Parathyroid adenoma (tissue), 2 donors: ENCODE results near the gene GRM7.

ENCODE experiments used
- H2AFZ ChIP-seq: fragments of 300-600 bp; sonication (generic); one replicate; pipeline ENCODE4 v1.7.0; 2017; ENCODE audit warnings: antibody characterized with exemption, mild to moderate bottlenecking
- H3K27ac ChIP-seq: fragments of 300-600 bp; sonication (generic); one replicate; pipeline ENCODE4 v1.7.0; 2017
- H3K27me3 ChIP-seq: fragments of 300-600 bp; sonication (generic); one replicate; pipeline ENCODE4 v1.7.0; 2017; ENCODE audit warnings: low read length; ENCODE audit not compliant: control insufficient read depth, insufficient read depth
- H3K36me3 ChIP-seq: fragments of 300-600 bp; sonication (generic); one replicate; pipeline ENCODE4 v1.7.0; 2017; ENCODE audit warnings: low read length; ENCODE audit not compliant: control insufficient read depth, insufficient read depth
- H3K4me1 ChIP-seq: fragments of 300-600 bp; sonication (generic); one replicate; pipeline ENCODE4 v1.7.0; 2017; ENCODE audit warnings: control low read depth
- H3K4me2 ChIP-seq: fragments of 300-600 bp; sonication (generic); one replicate; pipeline ENCODE4 v1.7.0; 2017; ENCODE audit warnings: low read length
- H3K4me3 ChIP-seq: fragments of 300-600 bp; sonication (generic); one replicate; pipeline ENCODE4 v1.7.0; 2017; ENCODE audit warnings: low read depth, low read length
- H3K79me2 ChIP-seq: fragments of 300-600 bp; sonication (generic); one replicate; pipeline ENCODE4 v1.7.0; 2017; ENCODE audit warnings: control low read depth
- H3K9ac ChIP-seq: fragments of 300-600 bp; sonication (generic); one replicate; pipeline ENCODE4 v1.7.0; 2017; ENCODE audit warnings: mild to moderate bottlenecking
- H3K9me3 ChIP-seq: fragments of 300-600 bp; sonication (generic); one replicate; pipeline ENCODE4 v1.7.0; 2017; ENCODE audit warnings: low read length; ENCODE audit not compliant: control insufficient read depth
- CTCF ChIP-seq: fragments of 300-600 bp; sonication (generic); IDR thresholded peaks from one replicate; pipeline ENCODE4 v1.7.0; 2017; ENCODE audit warnings: antibody characterized with exemption, mild to moderate bottlenecking
- donor health status: primary hyperparathyroidism.

The GRM7 gene

GRCh38 chr3:7254251-7254650 is 393.3 kb downstream of the GRM7 start:
- H3K79me2 ChIP-seq, result no peaks in the 10 kb centered on the region
- H3K9me3 ChIP-seq, result no peaks in the 10 kb centered on the region
- TF ChIP-seq CTCF, result no peak
- H3K27me3 ChIP-seq, result no peaks in the 10 kb centered on the region
- no peak overlapping the region for H3K4me2 ChIP-seq
- no peak overlapping the region for H3K27ac ChIP-seq
- H2AFZ ChIP-seq, result no peak overlapping the region
- no peaks in the 10 kb centered on the region for H3K36me3 ChIP-seq
- no peak overlapping the region for H3K9ac ChIP-seq
- no peaks in the 10 kb centered on the region for H3K4me1 ChIP-seq
- no peak overlapping the region for H3K4me3 ChIP-seq

GRCh38 chr3:7260975-7261374 is 400.1 kb downstream of the GRM7 start:
- no peak overlapping the region for H3K4me3 ChIP-seq
- no peak for TF ChIP-seq CTCF
- no peak overlapping the region for H3K9ac ChIP-seq
- H2AFZ ChIP-seq, result no peak overlapping the region
- H3K9me3 ChIP-seq, result no peaks in the 10 kb centered on the region
- no peaks in the 10 kb centered on the region for H3K36me3 ChIP-seq
- H3K27ac ChIP-seq, result no peak overlapping the region
- no peaks in the 10 kb centered on the region for H3K4me1 ChIP-seq
- no peaks in the 10 kb centered on the region for H3K79me2 ChIP-seq
- no peaks in the 10 kb centered on the region for H3K27me3 ChIP-seq
- H3K4me2 ChIP-seq, result no peak overlapping the region

- Histone ChIP-seq H3K4me3 (no peak overlapping the region), H2AFZ (no peak overlapping the region), H3K9me3 (no peaks in the 10 kb centered on the region), H3K4me2 (no peak overlapping the region), H3K4me1 (no peaks in the 10 kb centered on the region), H3K27me3 (no peaks in the 10 kb centered on the region), H3K9ac (no peak overlapping the region), H3K36me3 (no peaks in the 10 kb centered on the region), H3K27ac (no peak overlapping the region), H3K79me2 (no peaks in the 10 kb centered on the region)
- no peak for TF ChIP-seq CTCF
These were observed 402.7 kb downstream of the GRM7 start for GRCh38 chr3:7263347-7264195.

- Histone ChIP-seq H3K4me2 (no peak overlapping the region), H3K9ac (no peak overlapping the region), H3K27me3 (no peaks in the 10 kb centered on the region), H3K4me1 (no peaks in the 10 kb centered on the region), H3K79me2 (no peaks in the 10 kb centered on the region), H3K36me3 (no peaks in the 10 kb centered on the region), H3K9me3 (no peaks in the 10 kb centered on the region), H3K27ac (no peak overlapping the region), H2AFZ (no peak overlapping the region), H3K4me3 (no peak overlapping the region)
- no peak for TF ChIP-seq CTCF
These were observed 403.2 kb downstream of the GRM7 start for GRCh38 chr3:7264196-7264526.

GRCh38 chr3:7265736-7266135 is 404.8 kb downstream of the GRM7 start:
- Histone ChIP-seq H3K79me2 (no peaks in the 10 kb centered on the region), H3K27me3 (no peaks in the 10 kb centered on the region), H3K36me3 (no peaks in the 10 kb centered on the region), H3K27ac (no peak overlapping the region), H3K9ac (no peak overlapping the region), H3K4me1 (no peaks in the 10 kb centered on the region), H3K4me3 (no peak overlapping the region), H3K9me3 (no peaks in the 10 kb centered on the region), H2AFZ (no peak overlapping the region), H3K4me2 (no peak overlapping the region)
- TF ChIP-seq CTCF, result no peak
